Activated naive CD8-positive, alpha-beta T cell treated with anti-CD3 and anti-CD28 coated beads, Interleukin-2, amount 50 U/mL, for 16 hours (primary cell): Measurements from ENCODE around the gene PYGB.

Source experiments
- DNase-seq: peaks from one replicate; pipeline ENCODE4 v3.0.0-alpha.2; 2020; ENCODE audit warnings: low read depth, low spot score

PYGB gene

DNA sequence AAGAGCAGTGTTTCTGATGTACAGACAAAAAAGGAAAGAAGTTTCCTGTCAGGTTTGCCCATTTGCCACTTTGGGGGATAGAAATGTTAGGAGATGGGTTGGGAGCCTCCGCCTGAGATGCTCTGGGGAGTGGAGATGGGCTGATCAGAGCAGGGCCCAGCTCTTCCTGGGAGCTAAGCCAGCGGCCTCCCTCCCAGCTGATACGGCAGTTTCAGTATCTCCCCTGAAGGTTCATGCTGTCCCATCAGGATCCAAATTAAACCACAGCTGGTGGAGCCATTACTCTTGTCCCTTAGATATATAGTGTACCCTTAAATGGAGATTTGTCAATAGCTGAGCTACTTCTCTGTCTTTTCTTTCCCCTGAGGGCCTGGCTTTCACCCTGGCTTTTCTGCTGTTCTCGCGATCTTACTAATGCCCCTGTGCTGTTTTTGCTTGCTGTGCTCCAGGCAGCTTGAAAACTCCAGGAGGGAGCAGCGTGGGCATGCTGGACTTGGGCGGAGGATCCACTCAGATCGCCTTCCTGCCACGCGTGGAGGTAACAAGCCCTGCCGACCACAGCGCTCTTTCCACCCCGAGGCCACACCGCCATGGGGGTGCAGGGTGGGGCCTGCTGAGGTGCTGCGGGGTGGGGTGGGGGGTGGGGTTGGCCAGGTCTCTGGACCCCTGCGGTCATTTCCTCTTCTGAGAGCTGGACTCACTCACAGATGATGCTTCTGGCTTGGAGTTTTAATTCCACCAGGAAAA is 31.5 kb upstream of the PYGB start:
- DNase-seq = no peak

DNA sequence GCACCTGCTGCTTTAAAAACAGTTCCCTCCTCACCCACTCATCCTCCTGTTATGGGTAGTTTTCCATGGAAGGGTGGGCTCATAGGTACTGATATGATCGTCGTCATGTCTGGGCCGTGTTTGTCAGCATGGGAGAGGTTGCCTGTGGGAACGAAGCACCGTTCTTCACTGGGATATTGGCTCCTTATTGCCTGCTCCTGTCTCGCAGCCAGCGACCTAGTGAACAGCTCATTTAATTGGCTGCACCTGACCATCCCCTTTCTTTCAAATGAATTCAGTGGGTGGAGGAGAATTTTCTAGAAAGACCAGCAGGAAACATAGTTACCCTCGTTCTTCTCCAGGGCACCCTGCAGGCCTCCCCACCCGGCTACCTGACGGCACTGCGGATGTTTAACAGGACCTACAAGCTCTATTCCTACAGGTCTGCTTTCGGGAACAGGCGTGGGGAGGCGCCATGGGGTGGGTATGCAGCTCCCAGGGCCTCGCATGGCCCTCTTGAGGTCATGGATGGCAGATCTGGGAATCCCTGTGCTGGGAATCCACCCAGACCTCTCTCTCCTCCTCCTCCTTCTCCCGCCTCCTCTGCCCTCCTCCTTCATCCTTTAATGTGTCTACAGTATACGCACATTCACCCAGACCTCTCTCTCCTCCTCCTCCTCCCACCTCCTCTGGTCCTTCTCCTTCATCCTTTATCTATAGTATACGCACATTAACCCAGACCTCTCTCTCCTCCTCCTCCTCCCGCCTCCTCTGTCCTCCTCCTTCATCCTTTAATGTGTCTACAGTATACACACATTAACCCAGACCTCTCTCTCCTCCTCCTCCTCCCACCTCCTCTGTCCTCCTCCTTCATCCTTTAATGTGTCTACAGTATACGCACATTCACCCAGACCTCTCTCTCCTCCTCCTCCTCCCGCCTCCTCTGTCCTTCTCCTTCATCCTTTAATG is 30.4 kb upstream of the PYGB start:
- no peak for DNase-seq

DNA sequence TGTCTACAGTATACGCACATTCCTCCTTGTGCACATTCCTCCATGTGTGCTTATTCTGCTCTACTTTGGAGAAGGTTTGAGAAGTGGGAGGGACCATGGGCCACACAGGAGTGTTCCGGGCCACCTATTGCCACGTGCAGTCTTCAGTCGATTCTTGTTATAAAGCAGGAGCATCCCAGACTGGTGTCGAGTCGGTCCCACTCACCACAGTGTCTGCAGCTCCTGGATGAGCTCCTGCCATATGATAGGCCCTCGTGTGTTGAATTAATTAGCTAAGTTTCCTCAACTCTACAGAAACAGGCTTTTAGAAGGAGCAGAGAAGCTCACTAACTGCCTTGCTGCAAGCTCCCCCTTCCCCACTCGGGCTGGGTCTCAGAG is 29.8 kb upstream of the PYGB start:
- no peak for DNase-seq

DNA sequence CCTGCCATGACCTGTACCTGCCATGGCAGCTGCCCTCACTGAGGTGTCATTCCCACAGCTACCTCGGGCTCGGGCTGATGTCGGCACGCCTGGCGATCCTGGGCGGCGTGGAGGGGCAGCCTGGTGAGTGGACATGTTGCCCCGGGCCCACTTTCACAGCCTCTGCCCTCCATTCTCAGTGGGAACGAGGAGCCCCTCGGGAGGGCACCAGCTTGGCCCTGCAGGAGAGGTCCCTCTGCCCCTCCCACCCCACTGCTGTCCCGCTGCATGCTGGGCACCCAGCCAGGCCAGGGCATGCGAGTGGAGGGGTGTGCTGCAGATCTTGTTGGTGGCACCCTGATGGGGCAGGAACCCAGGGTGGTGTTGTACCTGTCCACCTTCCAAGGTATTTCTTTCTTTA is 29.4 kb upstream of the PYGB start:
- no peak for DNase-seq

DNA sequence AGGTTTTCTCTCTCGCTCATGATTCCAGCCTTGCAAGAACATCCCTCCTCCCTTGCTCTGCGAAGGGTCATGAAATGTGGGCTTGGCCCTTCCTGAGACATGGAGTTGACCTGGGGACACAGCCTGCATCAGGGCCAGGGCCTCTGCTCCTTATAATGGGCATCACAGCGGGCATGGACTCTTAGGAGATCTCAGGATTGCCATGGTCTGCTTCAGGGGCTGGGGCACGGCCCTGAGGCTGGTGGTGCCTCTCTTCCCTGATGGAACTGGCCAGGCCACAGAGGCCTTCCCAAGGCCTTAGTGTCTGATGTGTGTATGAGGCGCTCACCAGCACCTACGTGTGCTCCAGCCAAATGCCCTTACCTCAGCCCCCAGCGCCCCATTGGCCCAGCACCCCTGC is 28.5 kb upstream of the PYGB start:
- no peak for DNase-seq

DNA sequence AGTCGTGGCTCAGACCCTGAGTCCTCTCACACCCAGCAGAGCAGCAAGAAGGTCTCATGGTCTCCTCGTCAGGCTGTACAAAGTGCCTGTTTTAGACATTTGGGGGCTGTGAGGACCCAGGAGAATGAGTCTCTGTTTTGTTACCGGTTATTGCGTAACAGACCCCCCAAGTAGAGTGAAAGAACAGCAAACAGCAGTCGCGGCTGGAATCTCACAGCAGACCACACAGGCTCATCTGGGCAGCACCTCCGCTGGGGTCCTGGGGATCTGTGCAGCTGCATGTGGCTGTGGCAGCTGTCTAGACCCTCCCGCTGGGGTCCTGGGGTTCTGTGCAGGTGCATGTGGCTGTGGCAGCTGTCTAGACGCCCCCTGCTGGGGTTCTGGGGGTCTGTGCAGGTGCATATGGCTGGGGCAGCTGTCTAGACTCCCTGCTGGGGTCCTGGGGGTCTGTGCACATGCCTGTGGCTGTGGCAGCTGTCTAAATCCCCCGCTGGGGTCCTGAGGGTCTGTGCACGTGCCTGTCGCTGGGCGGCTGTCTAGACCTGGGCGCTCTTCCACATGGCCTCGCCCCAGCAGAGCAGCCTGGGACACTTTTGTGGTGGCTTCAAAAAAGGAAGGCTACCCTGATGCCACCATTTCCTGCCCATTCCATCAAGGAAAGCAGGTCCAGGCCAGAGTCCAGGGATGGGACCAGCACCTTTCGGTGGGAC is 27.7 kb upstream of the PYGB start:
- DNase-seq = no peak

DNA sequence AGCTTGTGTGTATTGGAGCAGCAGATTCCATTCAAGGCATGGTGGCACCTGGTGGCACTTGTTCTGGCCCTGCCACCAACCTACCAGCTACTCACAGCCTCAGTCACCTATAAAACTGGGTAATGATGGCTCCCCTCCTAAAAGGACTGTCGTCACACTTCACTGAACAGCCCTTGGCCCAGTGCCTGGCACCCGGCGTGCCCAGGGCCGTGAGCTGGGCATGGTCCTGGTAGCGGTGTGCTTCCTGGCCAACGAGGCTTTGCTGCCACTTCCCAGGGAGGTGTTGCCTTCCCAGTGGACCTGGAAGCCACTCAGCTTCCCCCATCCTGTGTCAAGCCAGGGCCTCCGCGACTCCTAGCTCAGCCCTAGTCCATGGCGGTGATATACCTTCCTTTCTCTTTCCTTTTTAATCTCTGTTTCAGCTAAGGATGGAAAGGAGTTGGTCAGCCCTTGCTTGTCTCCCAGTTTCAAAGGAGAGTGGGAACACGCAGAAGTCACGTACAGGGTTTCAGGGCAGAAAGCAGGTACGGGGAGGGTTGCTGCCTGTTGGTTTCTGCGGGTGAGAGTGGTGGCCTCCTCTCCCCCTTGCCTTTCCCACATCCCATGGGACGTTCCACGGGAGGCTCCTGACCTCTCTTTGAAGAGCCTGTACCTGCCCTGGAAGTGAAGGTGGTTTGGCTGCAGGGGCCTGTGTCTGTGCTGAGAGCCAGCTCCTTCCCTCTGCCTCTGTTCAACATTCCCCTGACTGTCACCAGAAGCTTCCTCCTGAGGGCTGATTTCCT is 26.9 kb upstream of the PYGB start:
- DNase-seq = no peak

DNA sequence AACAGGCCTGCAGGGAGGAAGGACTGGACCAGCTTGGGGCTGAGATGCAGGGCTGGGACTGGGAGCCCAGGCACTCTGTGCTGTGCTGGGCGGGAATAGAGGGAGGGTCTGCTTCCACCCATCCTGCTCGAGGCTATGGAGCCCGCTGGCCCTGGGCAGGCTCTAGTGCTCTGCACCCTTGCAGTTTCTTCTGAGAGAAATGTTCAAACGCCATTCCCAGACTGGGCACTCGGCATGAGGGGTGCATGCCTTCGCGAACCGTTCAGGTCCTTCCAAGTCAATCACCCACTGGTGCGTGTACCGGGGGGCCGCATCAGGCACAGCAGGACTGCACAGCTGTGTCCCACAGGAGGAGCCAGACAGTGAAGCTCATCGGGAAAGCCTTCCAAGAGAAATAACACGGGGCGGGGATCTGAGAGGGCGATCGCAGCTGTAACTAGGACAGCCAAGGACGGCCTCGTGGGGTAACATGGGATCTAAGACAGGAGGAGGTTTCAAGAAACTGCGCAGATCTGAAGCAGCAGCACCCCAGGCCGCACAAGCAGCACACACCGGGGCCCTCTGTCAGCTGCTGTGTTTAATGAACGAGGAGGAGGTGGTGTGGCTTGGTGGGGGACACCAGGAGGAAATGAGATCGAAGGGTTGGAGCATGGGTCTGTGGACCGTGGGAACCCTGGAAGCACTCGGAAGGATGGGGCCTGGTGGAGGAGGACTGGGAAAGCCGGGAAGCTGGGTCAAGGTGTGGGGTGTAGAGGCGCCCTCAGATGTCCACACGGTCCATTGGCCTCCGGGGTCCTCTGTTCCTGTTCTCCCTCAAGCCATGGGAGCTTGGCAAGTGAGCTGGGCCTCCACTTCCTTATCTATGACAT is 26.1 kb upstream of the PYGB start:
- DNase-seq = no peak

DNA sequence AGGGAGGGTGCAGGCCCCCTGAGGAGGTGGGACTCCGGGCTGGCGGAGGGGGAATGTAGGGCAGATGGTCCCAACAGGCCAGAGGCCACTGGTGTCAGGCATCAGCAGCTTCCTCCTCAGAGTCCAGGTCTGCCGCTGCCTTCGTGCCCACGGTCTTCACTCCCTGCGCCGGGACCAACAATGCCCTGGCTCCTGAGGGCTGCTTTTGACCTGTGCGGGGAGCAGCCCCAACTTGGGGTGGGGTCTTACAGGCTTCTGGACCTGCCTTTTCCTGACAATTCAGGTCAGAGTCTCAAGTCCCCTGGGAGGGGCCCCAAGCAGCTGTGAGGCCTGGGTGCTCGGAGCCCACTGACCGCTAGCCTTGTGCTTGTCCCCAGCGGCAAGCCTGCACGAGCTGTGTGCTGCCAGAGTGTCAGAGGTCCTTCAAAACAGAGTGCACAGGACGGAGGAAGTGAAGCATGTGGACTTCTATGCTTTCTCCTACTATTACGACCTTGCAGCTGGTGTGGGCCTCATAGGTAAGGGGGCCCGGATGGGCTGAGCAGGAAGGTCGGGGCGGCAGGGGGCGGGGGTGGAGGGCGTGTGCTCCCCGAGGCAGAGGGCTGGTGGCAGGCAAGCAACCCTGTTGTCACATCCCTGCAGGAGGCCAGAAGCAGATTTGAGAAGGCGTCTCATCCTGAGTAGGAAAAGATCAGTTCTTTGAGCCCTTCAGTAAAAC is 25.3 kb upstream of the PYGB start:
- DNase-seq = no peak

DNA sequence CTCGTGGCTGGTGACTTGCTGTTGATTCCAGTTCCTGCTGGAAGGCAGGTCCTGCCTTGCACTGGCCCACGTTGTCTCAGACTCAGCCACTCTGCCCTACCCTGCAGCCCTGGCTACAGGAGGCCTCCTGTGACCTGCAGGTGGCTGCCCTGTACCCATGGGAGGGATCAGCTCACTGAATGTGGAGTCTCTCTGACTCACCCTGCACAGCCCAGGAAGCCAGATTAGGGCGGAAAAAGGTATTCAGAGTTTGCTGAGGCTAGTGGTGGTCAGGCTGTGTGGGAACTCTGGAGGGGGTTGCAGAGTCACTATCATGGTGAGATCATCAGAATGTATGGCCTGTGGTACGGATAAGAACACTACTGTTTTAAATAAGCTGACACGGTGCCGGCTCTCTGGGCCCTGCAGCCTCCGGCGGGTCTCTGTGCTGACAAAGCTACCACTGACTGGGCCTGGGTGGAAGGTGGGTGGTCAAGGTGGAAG is 24.7 kb upstream of the PYGB start:
- DNase-seq = no peak

DNA sequence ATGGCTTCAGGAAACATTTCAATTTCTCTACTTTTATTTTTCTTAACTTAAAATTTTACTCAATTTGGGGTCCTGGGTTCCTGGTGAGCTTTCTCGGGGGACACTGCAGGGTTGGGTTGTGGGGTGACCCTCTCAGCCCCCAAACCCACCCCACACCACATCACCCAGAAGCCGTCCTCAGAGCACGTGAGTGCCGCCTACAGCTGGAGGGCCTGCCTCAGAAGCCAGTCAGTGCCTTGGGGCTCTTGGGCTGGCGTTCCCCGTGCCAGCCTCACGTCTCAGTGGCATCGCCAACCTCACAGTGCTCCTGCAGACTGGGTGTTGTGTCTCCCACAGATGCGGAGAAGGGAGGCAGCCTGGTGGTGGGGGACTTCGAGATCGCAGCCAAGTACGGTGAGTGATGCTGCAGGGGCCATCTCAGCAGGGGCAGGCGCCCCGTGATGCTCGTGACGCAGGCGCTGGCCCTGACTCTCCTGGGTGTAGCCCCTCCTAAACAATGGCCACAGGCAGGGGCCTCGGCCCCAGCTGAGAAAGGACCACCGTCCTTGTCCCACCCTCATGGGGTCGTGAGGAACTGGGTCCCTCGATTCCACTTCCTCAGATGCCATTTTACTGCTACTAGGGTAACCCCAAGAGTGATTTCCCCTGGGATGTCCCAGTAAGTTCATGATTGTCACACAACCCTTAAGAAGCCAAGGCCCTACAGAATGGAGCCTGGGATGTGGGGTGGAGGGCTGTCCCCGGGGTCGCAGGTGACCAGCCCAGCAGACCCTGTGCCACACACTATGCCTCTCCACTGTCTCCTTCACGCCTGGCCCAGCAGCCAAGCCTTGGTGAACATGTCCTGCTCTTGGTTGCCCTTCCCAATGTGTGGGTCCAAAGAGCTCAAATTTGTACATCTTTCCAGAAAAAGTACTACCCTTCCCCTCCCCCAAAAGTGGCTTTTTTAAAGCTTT is 23.8 kb upstream of the PYGB start:
- DNase-seq = no peak

DNA sequence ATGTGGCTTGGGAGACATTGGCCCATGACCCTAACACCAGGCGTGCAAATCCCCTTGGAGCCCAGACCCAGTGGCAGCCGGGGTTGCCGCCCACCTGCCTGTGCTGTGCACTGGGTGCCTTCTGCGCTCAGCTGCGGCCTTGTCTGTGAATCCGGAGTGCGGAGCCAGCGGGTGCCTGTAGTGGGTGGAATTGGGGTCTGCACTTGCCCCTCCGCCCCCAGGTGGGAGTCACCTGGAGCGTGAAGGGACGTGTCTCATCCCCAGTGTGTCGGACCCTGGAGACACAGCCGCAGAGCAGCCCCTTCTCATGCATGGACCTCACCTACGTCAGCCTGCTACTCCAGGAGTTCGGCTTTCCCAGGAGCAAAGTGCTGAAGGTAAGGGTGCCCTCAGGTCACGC is 22.9 kb upstream of the PYGB start:
- no peak for DNase-seq

DNA sequence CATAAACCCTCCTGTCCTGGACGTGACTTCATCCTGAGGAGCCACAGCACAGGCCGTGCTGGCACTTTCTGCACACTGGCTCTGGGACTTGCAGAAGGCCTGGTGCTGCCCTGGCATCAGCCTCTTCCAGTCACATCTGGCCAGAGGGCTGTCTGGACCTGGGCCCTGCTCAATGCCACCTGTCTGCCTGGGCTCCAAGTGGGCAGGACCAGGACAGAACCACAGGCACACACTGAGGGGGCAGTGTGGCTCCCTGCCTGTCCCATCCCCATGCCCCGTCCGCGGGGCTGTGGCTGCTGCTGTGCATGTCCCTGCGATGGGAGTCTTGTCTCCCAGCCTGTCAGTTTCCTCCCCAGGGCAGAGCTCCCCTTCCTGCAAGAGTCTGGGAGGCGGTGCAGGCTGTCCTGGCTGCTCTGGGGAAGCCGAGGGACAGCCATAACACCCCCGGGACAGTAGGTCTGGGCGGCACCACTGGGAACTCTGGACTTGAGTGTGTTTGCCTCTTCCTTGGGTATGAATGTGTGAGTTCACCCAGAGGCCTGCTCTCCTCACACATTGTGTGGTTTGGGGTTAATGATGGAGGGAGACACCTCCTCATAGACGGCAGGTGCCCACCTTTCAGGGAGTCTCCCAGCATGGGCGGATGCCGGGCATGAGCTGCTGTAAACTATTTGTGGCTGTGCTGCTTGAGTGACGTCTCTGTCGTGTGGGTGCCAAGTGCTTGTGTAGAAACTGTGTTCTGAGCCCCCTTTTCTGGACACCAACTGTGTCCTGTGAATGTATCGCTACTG is 22.0 kb upstream of the PYGB start:
- DNase-seq = no peak

DNA sequence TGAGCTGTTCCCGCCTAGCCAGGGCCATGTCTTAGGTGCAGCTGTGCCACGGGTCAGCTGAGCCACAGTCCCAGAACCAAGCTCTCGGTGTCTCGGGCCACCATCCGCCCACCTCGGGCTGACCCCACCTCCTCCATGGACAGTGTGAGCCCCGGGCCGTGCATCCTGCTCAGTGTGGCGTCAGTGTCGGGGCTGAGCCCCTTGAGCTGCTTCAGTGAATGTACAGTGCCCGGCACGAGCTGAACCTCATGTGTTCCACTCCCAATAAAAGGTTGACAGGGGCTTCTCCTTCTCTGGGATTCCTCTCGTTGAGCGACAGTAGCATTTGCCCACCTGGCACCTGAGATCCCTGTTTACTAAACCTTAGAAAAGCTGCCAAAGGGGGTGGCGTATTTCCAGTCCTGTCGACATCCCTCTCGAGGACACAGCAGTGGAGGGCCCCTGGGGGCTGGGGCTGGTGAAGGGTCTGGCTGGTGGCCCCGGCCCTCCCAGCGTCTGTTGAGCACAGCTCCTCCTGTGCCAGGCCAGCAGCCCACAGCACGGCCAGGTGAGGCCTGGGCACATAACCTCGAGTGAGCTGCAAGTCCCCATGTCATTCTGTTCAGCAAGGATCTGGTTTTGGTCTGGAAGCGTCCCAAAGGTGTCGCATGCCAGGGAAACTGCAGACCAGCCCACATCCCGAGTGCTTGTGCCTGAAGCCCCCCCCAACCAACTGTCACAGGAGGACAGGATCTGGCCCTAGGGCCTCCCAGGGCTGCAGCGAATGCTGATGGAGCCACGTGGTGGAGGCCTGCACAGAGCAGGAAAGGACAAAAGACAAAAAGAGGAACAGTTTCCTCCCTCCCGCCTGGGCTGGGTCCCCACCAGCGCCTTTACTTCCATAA is 21.2 kb upstream of the PYGB start:
- no peak for DNase-seq

DNA sequence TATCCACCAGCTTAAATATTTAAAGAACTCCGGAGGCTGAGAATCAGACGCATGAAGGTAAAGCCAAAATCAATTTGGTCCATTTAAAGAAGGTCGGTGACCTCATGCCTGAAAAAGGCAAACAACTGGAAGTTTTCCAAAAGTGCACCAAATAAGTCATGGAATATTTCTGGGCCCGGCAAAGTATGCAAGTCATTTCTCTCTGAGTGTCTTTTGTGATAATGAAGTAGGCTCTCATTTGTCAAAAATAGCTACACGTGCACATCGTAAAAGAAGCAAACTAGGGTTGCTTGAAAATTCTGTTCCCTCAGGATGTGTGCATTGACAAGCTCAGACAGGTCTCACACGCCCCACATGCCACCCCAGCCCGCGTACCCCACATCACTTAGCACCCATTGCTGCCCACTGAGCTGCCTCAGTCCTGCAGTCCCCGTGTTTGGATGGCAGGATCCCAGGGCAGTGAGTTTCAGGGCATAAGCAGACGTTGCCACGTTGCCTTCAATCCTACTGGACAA is 20.5 kb upstream of the PYGB start:
- DNase-seq = no peak

DNA sequence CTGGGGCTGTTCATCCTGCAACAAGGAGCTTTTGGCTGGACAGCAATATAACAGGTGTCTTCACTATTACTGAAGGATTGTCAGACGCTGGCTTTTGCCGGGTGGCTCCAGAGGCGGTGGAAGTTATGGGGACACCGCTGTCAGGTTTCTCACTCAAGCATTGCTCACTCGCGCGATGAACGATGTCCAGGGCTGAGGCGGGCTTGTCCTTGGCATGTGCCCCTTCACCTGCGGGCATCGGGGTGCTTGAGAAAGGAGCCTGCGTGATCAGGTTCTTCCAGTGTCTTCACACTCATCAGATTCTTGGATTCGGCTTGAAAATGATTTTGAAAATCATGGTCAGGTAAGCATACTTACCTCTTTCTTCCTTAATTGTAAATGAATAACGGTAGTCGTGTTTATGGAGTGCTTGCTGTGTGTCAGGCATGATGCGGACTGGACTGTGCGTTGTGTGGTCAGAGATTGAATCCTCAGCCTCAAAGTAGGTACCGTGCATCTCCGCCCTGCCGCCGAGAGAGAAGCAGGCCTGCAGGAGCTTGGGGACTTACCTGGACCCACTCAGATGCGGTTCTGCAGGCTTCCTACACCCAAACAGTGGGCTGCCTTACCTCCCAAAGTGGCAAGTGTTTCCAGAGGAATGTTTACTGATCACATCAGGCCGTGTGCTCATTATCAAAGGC is 18.3 kb upstream of the PYGB start:
- no peak for DNase-seq
